Trophoblast cell (in vitro differentiated cells and primary cell): Measurements from ENCODE around the gene EXOSC7.

ENCODE experiments used
- DNase-seq, 2 donors: peaks; one replicate each; pipeline ENCODE4 v3.0.0-alpha.2; 2016
- H2AFZ ChIP-seq: 2 replicates; pipeline ENCODE4 v1.6.1; 2013; ENCODE audit warnings: low read length, moderate library complexity, mild to moderate bottlenecking; ENCODE audit not compliant: insufficient read depth, poor library complexity
- H2AK5ac ChIP-seq: 2 replicates; pipeline ENCODE4 v1.6.1; 2013; ENCODE audit warnings: mild to moderate bottlenecking, low read length
- H2BK120ac ChIP-seq: 2 replicates; pipeline ENCODE4 v1.6.1; 2013; ENCODE audit warnings: low read length, mild to moderate bottlenecking, moderate library complexity; ENCODE audit not compliant: insufficient read depth, poor library complexity
- H2BK12ac ChIP-seq: 2 replicates; pipeline ENCODE4 v1.6.1; 2013; ENCODE audit warnings: mild to moderate bottlenecking, low read length, moderate library complexity
- H2BK5ac ChIP-seq: 2 replicates; pipeline ENCODE4 v1.6.1; 2013; ENCODE audit warnings: low read length, low read depth, moderate library complexity, mild to moderate bottlenecking; ENCODE audit not compliant: poor library complexity
- H3K14ac ChIP-seq: 2 replicates; pipeline ENCODE4 v1.6.1; 2013; ENCODE audit warnings: mild to moderate bottlenecking, low read length
- H3K18ac ChIP-seq: 2 replicates; pipeline ENCODE4 v1.6.1; 2013; ENCODE audit warnings: mild to moderate bottlenecking, low read length
- H3K23ac ChIP-seq: 2 replicates; pipeline ENCODE4 v1.6.1; 2013; ENCODE audit warnings: low read length
- H3K27ac ChIP-seq: 2 replicates; pipeline ENCODE4 v1.5.1; 2013; ENCODE audit warnings: low read depth, mild to moderate bottlenecking, inconsistent platforms, low read length, moderate library complexity
- H3K27me3 ChIP-seq: 2 replicates; pipeline ENCODE4 v1.6.1; 2013; ENCODE audit warnings: inconsistent platforms, mild to moderate bottlenecking, low read length, moderate library complexity; ENCODE audit not compliant: insufficient read depth
- H3K36me3 ChIP-seq, 2 experiments: 1 replicate in 1 of 2; 2 replicates in 1 of 2; pipeline ENCODE4 v1.6.1; 2013; ENCODE audit warnings: low read length in 2 of 2, mild to moderate bottlenecking in 2 of 2, moderate library complexity in 1 of 2; ENCODE audit not compliant: insufficient read depth in 2 of 2, control insufficient read depth in 1 of 2
- H3K4ac ChIP-seq: 2 replicates; pipeline ENCODE4 v1.6.1; 2013; ENCODE audit warnings: low read depth, mild to moderate bottlenecking, low read length, moderate library complexity
- H3K4me1 ChIP-seq, 2 experiments: 1 replicate in 1 of 2; 2 replicates in 1 of 2; pipeline ENCODE4 v1.6.1; 2013; ENCODE audit warnings: low read length in 2 of 2, mild to moderate bottlenecking in 2 of 2, moderate library complexity in 1 of 2; ENCODE audit not compliant: insufficient read depth in 2 of 2, control insufficient read depth in 1 of 2
- H3K4me2 ChIP-seq: 2 replicates; pipeline ENCODE4 v1.6.1; 2013; ENCODE audit warnings: inconsistent platforms, mild to moderate bottlenecking, low read length, moderate library complexity
- H3K4me3 ChIP-seq: 2 replicates; pipeline ENCODE4 v1.5.1; 2013; ENCODE audit warnings: mild to moderate bottlenecking, low read depth, low read length, inconsistent platforms
- H3K79me1 ChIP-seq: one replicate; pipeline ENCODE4 v1.6.1; 2013; ENCODE audit warnings: low read length
- H3K79me2 ChIP-seq: 2 replicates; pipeline ENCODE4 v1.6.1; 2013; ENCODE audit warnings: low read length, mild to moderate bottlenecking; ENCODE audit not compliant: control insufficient read depth, insufficient read depth, poor library complexity
- H3K9ac ChIP-seq: 2 replicates; pipeline ENCODE4 v1.6.1; 2013; ENCODE audit warnings: mild to moderate bottlenecking, low read length
- H3K9me3 ChIP-seq: 2 replicates; pipeline ENCODE4 v1.6.1; 2013; ENCODE audit warnings: low read depth, mild to moderate bottlenecking, control low read depth, inconsistent platforms, low read length; ENCODE audit not compliant: insufficient read depth
- H4K12ac ChIP-seq: 2 replicates; pipeline ENCODE4 v1.6.1; 2013; ENCODE audit warnings: low read depth, mild to moderate bottlenecking, low read length, moderate library complexity
- H4K8ac ChIP-seq: 2 replicates; pipeline ENCODE4 v1.6.1; 2013; ENCODE audit warnings: low read depth, mild to moderate bottlenecking, low read length, moderate library complexity
- H4K91ac ChIP-seq: one replicate; pipeline ENCODE4 v1.6.1; 2013; ENCODE audit warnings: low read depth, mild to moderate bottlenecking, low read length, moderate library complexity
- WGBS: extraction: QIAGEN DNeasy Blood & Tissue Kit; methylation state at CpG from one replicate; pipeline ENCODE4 v1.1.7; 2013; ENCODE audit warnings: missing lambda C conversion rate; ENCODE audit not compliant: insufficient read length, insufficient coverage; ENCODE audit errors: extremely low coverage; 5-methylcytosine and 5-hydroxymethylcytosine counted together

The EXOSC7 gene

GRCh38 chr3:45002139-45002660, 26.2 kb downstream of the EXOSC7 start:
- Histone ChIP-seq H3K27me3 (no peaks in the 10 kb centered on the region), H3K9ac (no peak overlapping the region), H2BK5ac (no peak overlapping the region), H2AK5ac (no peak overlapping the region), H3K23ac (no peak overlapping the region), H3K79me2 (no peaks in the 10 kb centered on the region), H3K4me2 (no peak overlapping the region), H3K4me3 (no peak overlapping the region), H2BK120ac (no peak overlapping the region), H4K91ac (no peak overlapping the region), H3K27ac (no peak overlapping the region), H3K4ac (no peak overlapping the region), H4K8ac (no peak overlapping the region), H3K4me1 (no peaks in the 10 kb centered on the region), H2BK12ac (no peak overlapping the region), H4K12ac (no peak overlapping the region), H3K79me1 (no peaks in the 10 kb centered on the region), H3K14ac (no peak overlapping the region), H3K9me3 (no peaks in the 10 kb centered on the region), H3K18ac (no peak overlapping the region), H2AFZ (no peak overlapping the region), H3K36me3 (peaks cover 16 to 36% of the 10 kb centered on the region in 2 experiments)
- no peak for DNase-seq
- WGBS = no CpG with 5 or more reads among the region's 2 CpGs

- no peak overlapping the region for H2AK5ac ChIP-seq
- H3K4me3 ChIP-seq = no peak overlapping the region
- H4K8ac ChIP-seq = no peak overlapping the region
- H3K9ac ChIP-seq = no peak overlapping the region
- no peak overlapping the region for H4K12ac ChIP-seq
- no peak overlapping the region for H3K14ac ChIP-seq
- H3K18ac ChIP-seq = no peak overlapping the region
- peaks cover 2% of the 10 kb centered on the region for H3K9me3 ChIP-seq
- H3K4me1 ChIP-seq = no peaks in the 10 kb centered on the region
- H3K23ac ChIP-seq = no peak overlapping the region
- H2AFZ ChIP-seq = no peak overlapping the region
- no peak overlapping the region for H2BK5ac ChIP-seq
- H3K27ac ChIP-seq = no peak overlapping the region
- H3K79me1 ChIP-seq = no peaks in the 10 kb centered on the region
- no peaks in the 10 kb centered on the region for H3K79me2 ChIP-seq
- no peak overlapping the region for H3K4me2 ChIP-seq
- H4K91ac ChIP-seq = no peak overlapping the region
- H3K4ac ChIP-seq = no peak overlapping the region
- no peak overlapping the region for H2BK120ac ChIP-seq
- no peak for DNase-seq
- H3K27me3 ChIP-seq = no peaks in the 10 kb centered on the region
- no CpG with 5 or more reads among the region's 3 CpGs for WGBS
- H3K36me3 ChIP-seq = peaks cover 18 to 38% of the 10 kb centered on the region in 2 experiments
- no peak overlapping the region for H2BK12ac ChIP-seq
These were observed 26.7 kb downstream of the EXOSC7 start for GRCh38 chr3:45002720-45003119.

- H3K4me3 ChIP-seq = no peak overlapping the region
- peaks cover 15 to 40% of the 10 kb centered on the region in 2 experiments for H3K36me3 ChIP-seq
- H3K79me1 ChIP-seq = no peaks in the 10 kb centered on the region
- no peak overlapping the region for H3K4ac ChIP-seq
- H2AFZ ChIP-seq = no peak overlapping the region
- no peak overlapping the region for H2BK12ac ChIP-seq
- no peak overlapping the region for H2AK5ac ChIP-seq
- H3K9ac ChIP-seq = no peak overlapping the region
- H3K23ac ChIP-seq = no peak overlapping the region
- no peak overlapping the region for H2BK5ac ChIP-seq
- H3K4me1 ChIP-seq = no peaks in the 10 kb centered on the region
- peaks cover 2% of the 10 kb centered on the region for H3K9me3 ChIP-seq
- H4K12ac ChIP-seq = no peak overlapping the region
- no peaks in the 10 kb centered on the region for H3K27me3 ChIP-seq
- no peaks in the 10 kb centered on the region for H3K79me2 ChIP-seq
- no peak overlapping the region for H4K8ac ChIP-seq
- no peak for DNase-seq
- no peak overlapping the region for H3K27ac ChIP-seq
- no peak overlapping the region for H3K14ac ChIP-seq
- H3K4me2 ChIP-seq = no peak overlapping the region
- no peak overlapping the region for H4K91ac ChIP-seq
- H3K18ac ChIP-seq = no peak overlapping the region
- H2BK120ac ChIP-seq = no peak overlapping the region
These were observed 27.4 kb downstream of the EXOSC7 start for GRCh38 chr3:45003406-45003805.

- no peak overlapping the region for H4K12ac ChIP-seq
- peaks cover 13 to 38% of the 10 kb centered on the region in 2 experiments for H3K36me3 ChIP-seq
- H2AK5ac ChIP-seq = no peak overlapping the region
- no peak overlapping the region for H3K4ac ChIP-seq
- no peak overlapping the region for H3K27ac ChIP-seq
- no peak overlapping the region for H2BK5ac ChIP-seq
- H3K79me1 ChIP-seq = no peaks in the 10 kb centered on the region
- no peak overlapping the region for H4K8ac ChIP-seq
- no peak overlapping the region for H3K23ac ChIP-seq
- no peak overlapping the region for H3K14ac ChIP-seq
- H2BK12ac ChIP-seq = no peak overlapping the region
- no peaks in the 10 kb centered on the region for H3K27me3 ChIP-seq
- no peak overlapping the region for H3K18ac ChIP-seq
- H3K4me3 ChIP-seq = no peak overlapping the region
- no peak overlapping the region for H3K4me2 ChIP-seq
- no peak for DNase-seq
- H3K79me2 ChIP-seq = no peaks in the 10 kb centered on the region
- H4K91ac ChIP-seq = no peak overlapping the region
- no peak overlapping the region for H3K9ac ChIP-seq
- no peaks in the 10 kb centered on the region for H3K4me1 ChIP-seq
- H2BK120ac ChIP-seq = no peak overlapping the region
- peaks cover 2% of the 10 kb centered on the region for H3K9me3 ChIP-seq
- H2AFZ ChIP-seq = no peak overlapping the region
- WGBS = no CpG with 5 or more reads among the region's 2 CpGs
These were observed 27.8 kb downstream of the EXOSC7 start for GRCh38 chr3:45003859-45004258.
